H9 (cell line): ENCODE results near the gene NUDT22. TPM values are rescaled to one million over a fixed set of nuclear protein-coding genes. Genes with fewer than 3 reads are reported as not detected.
A peak's percentile ranks its signal among the peaks of the same experiment; 100 is the strongest.

Experiments
- DNase-seq: peaks from one replicate; pipeline ENCODE4 v3.0.0-alpha.2; 2017
- H2AFZ ChIP-seq: one replicate; pipeline ENCODE4 v1.6.1; 2013; ENCODE audit warnings: mild to moderate bottlenecking, low read length, control low read depth, moderate library complexity
- H2AK5ac ChIP-seq: 2 replicates; pipeline ENCODE4 v1.6.1; 2013; ENCODE audit warnings: low read length, control low read depth, mixed read lengths; ENCODE audit not compliant: insufficient read length
- H2BK120ac ChIP-seq: one replicate; pipeline ENCODE4 v1.6.1; 2013; ENCODE audit warnings: low read depth, mild to moderate bottlenecking, low read length, control low read depth, inconsistent platforms; ENCODE audit not compliant: poor library complexity, severe bottlenecking
- H2BK12ac ChIP-seq: 2 replicates; pipeline ENCODE4 v1.6.1; 2013; ENCODE audit warnings: low read length, control low read depth, mixed read lengths, low read depth; ENCODE audit not compliant: insufficient read length
- H2BK15ac ChIP-seq: 2 replicates; pipeline ENCODE4 v1.6.1; 2013; ENCODE audit warnings: low read depth, low read length, control low read depth
- H2BK20ac ChIP-seq: one replicate; pipeline ENCODE4 v1.6.1; 2013; ENCODE audit warnings: low read depth, mild to moderate bottlenecking, low read length, control low read depth, inconsistent platforms; ENCODE audit not compliant: poor library complexity, severe bottlenecking
- H2BK5ac ChIP-seq: 2 replicates; pipeline ENCODE4 v1.6.1; 2013; ENCODE audit warnings: low read length, control low read depth, mixed read lengths; ENCODE audit not compliant: insufficient read length
- H3K14ac ChIP-seq: 2 replicates; pipeline ENCODE4 v1.6.1; 2013; ENCODE audit warnings: low read length, control low read depth; ENCODE audit not compliant: insufficient read depth
- H3K18ac ChIP-seq: 2 replicates; pipeline ENCODE4 v1.6.1; 2013; ENCODE audit warnings: low read depth, mild to moderate bottlenecking, mixed read lengths, low read length, control low read depth; ENCODE audit not compliant: insufficient read length
- H3K23ac ChIP-seq: 2 replicates; pipeline ENCODE4 v1.6.1; 2013; ENCODE audit warnings: low read length, control low read depth, mixed read lengths, low read depth; ENCODE audit not compliant: insufficient read length
- H3K23me2 ChIP-seq: 2 replicates; pipeline ENCODE4 v1.6.1; 2013; ENCODE audit warnings: low read depth, mild to moderate bottlenecking, mixed read lengths, low read length, control low read depth; ENCODE audit not compliant: insufficient read length, poor library complexity, severe bottlenecking
- H3K27ac ChIP-seq: 2 replicates; pipeline ENCODE4 v1.5.1; 2013; ENCODE audit warnings: low read length, control low read depth, mixed read lengths, low read depth; ENCODE audit not compliant: insufficient read length
- H3K27me3 ChIP-seq: 2 replicates; pipeline ENCODE4 v1.6.1; 2013; ENCODE audit warnings: low read length, control low read depth, inconsistent platforms; ENCODE audit not compliant: insufficient read depth
- H3K4ac ChIP-seq: 2 replicates; pipeline ENCODE4 v1.6.1; 2013; ENCODE audit warnings: low read depth, mild to moderate bottlenecking, control low read depth, inconsistent platforms, low read length, moderate library complexity
- H3K4me1 ChIP-seq: 2 replicates; pipeline ENCODE4 v1.6.1; 2013; ENCODE audit warnings: low read length, control low read depth, inconsistent platforms; ENCODE audit not compliant: insufficient read depth
- H3K4me2 ChIP-seq: 2 replicates; pipeline ENCODE4 v1.6.1; 2013; ENCODE audit warnings: low read length, control low read depth, mixed read lengths; ENCODE audit not compliant: insufficient read length, insufficient read depth
- H3K56ac ChIP-seq: 2 replicates; pipeline ENCODE4 v1.6.1; 2013; ENCODE audit warnings: low read depth, mild to moderate bottlenecking, mixed read lengths, low read length, control low read depth; ENCODE audit not compliant: insufficient read length
- H3K79me1 ChIP-seq: 2 replicates; pipeline ENCODE4 v1.6.1; 2013; ENCODE audit warnings: low read depth, mild to moderate bottlenecking, moderate library complexity, low read length, control low read depth, inconsistent platforms; ENCODE audit not compliant: insufficient read depth, poor library complexity, severe bottlenecking
- H3K79me2 ChIP-seq: 2 replicates; pipeline ENCODE4 v1.6.1; 2013; ENCODE audit warnings: low read length, control low read depth, inconsistent platforms; ENCODE audit not compliant: insufficient read depth
- H3K9ac ChIP-seq: 2 replicates; pipeline ENCODE4 v1.6.1; 2013; ENCODE audit warnings: low read length, control low read depth, mixed read lengths; ENCODE audit not compliant: insufficient read length; ENCODE audit errors: extremely low read depth
- H3K9me3 ChIP-seq: one replicate; pipeline ENCODE4 v1.6.1; 2013; ENCODE audit warnings: low read depth, low read length, inconsistent platforms; ENCODE audit not compliant: control insufficient read depth
- H3T11ph ChIP-seq: one replicate; pipeline ENCODE4 v1.6.1; 2013; ENCODE audit warnings: mild to moderate bottlenecking, low read length, control low read depth, inconsistent platforms
- H4K20me1 ChIP-seq: one replicate; pipeline ENCODE4 v1.6.1; 2013; ENCODE audit not compliant: control insufficient read depth, insufficient read length, insufficient read depth
- H4K5ac ChIP-seq: 2 replicates; pipeline ENCODE4 v1.6.1; 2013; ENCODE audit warnings: low read depth, mild to moderate bottlenecking, mixed read lengths, low read length, control low read depth; ENCODE audit not compliant: insufficient read length
- H4K8ac ChIP-seq: replicated peaks from 2 replicates; pipeline ENCODE4 v1.6.1; 2013; ENCODE audit warnings: low read length, control low read depth, mixed read lengths, low read depth; ENCODE audit not compliant: insufficient read length
- H4K91ac ChIP-seq: 2 replicates; pipeline ENCODE4 v1.6.1; 2013; ENCODE audit warnings: low read depth, mild to moderate bottlenecking, moderate library complexity, mixed read lengths, low read length, control low read depth; ENCODE audit not compliant: insufficient read length
- H3K27ac Mint-ChIP-seq, 3 experiments: 2 replicates in 2 of 3; 3 replicates in 1 of 3; pipeline ENCODE4 v1.8.0; 2020 to 2021; ENCODE audit warnings: mixed read lengths in 3 of 3, mild to moderate bottlenecking in 1 of 3, moderate library complexity in 1 of 3
- H3K27me3 Mint-ChIP-seq: 2 replicates; pipeline ENCODE4 v1.8.0; 2021; ENCODE audit warnings: low read depth, mild to moderate bottlenecking, moderate library complexity, mixed read lengths
- H3K36me3 Mint-ChIP-seq, 3 experiments: 2 replicates in 2 of 3; 3 replicates in 1 of 3; pipeline ENCODE4 v1.8.0; 2020 to 2021; ENCODE audit warnings: low read depth in 3 of 3, mixed read lengths in 3 of 3; ENCODE audit not compliant: insufficient read depth in 1 of 3
- H3K4me1 Mint-ChIP-seq, 2 experiments: 2 replicates each; pipeline ENCODE4 v1.8.0; 2020; ENCODE audit warnings: mixed read lengths in 2 of 2
- H3K4me3 Mint-ChIP-seq, 2 experiments: 2 replicates in 1 of 2; 3 replicates in 1 of 2; pipeline ENCODE4 v1.8.0; 2020 to 2021; ENCODE audit warnings: mild to moderate bottlenecking in 2 of 2, mixed read lengths in 2 of 2, moderate library complexity in 1 of 2
- H3K9me3 Mint-ChIP-seq, 2 experiments: 2 replicates in 1 of 2; 3 replicates in 1 of 2; pipeline ENCODE4 v1.8.0; 2020; ENCODE audit warnings: mild to moderate bottlenecking in 2 of 2, mixed read lengths in 2 of 2, moderate library complexity in 1 of 2
- WGBS: extraction: QIAGEN DNeasy Blood & Tissue Kit; methylation state at CpG from one replicate; pipeline ENCODE4 v1.1.7; 2013; ENCODE audit warnings: missing lambda C conversion rate, low lambda C conversion rate, mixed read lengths; ENCODE audit not compliant: insufficient read length; ENCODE audit errors: extremely low coverage; 5-methylcytosine and 5-hydroxymethylcytosine counted together
- total RNA-seq: library from RNA; stranded (reverse); gene quantifications from 2 replicates; pipeline ENCODE4 v1.2.1, GENCODE V29; 2021
- TF ChIP-seq, protein P1 (sequence below): fragments of 200-600 bp; sonication (generic); conservative IDR thresholded peaks from 3 replicates; pipeline ENCODE4 v1.8.0; 2021; ENCODE audit warnings: antibody characterized with exemption, mild to moderate bottlenecking

The NUDT22 gene
- total RNA-seq, 1 experiment from 2014 or later: 39.6 TPM

- Histone ChIP-seq H3K9me3 (no peaks in the 10 kb centered on the region), H2BK120ac (no peak overlapping the region), H2BK5ac (no peak overlapping the region), H3K79me2 (peaks cover 2% of the 10 kb centered on the region; the same call in 1 of the 2 replicates), H2BK12ac (no peak overlapping the region), H4K5ac (no peak overlapping the region), H4K91ac (no peak overlapping the region), H3K27ac (no peak overlapping the region), H2AFZ (no peak overlapping the region), H2BK20ac (no peak overlapping the region), H3K23ac (no peak overlapping the region), H3T11ph (no peak overlapping the region), H3K14ac (no peak overlapping the region), H2BK15ac (no peak overlapping the region), H3K56ac (no peak overlapping the region), H2AK5ac (no peak overlapping the region), H3K27me3 (no peaks in the 10 kb centered on the region), H3K23me2 (peaks cover 12% of the 10 kb centered on the region), H3K4me2 (no peak overlapping the region), H3K9ac (no peak overlapping the region), H3K79me1 (no peaks in the 10 kb centered on the region), H4K20me1 (no peaks in the 10 kb centered on the region), H3K18ac (no peak overlapping the region), H3K4me1 (no peaks in the 10 kb centered on the region), H3K4ac (no peak overlapping the region), H4K8ac (no peak overlapping the region)
- no peak for DNase-seq
- H3K27me3 Mint-ChIP-seq: no peaks in the 10 kb centered on the region
- H3K36me3 Mint-ChIP-seq: peaks cover 10 to 40% (median 23%) of the 10 kb centered on the region in 3 experiments
- peak overlapping the region in 1 of 2 experiments; percentile 26; a peak in 1 of 5 replicates for H3K4me3 Mint-ChIP-seq
- H3K4me1 Mint-ChIP-seq: peaks cover 28 to 30% of the 10 kb centered on the region in 2 experiments
- no peaks in the 10 kb centered on the region for H3K9me3 Mint-ChIP-seq
- no peak overlapping the region for H3K27ac Mint-ChIP-seq
- no CpG with 5 or more reads among the region's 5 CpGs for WGBS
- TF ChIP-seq, protein P1, sequence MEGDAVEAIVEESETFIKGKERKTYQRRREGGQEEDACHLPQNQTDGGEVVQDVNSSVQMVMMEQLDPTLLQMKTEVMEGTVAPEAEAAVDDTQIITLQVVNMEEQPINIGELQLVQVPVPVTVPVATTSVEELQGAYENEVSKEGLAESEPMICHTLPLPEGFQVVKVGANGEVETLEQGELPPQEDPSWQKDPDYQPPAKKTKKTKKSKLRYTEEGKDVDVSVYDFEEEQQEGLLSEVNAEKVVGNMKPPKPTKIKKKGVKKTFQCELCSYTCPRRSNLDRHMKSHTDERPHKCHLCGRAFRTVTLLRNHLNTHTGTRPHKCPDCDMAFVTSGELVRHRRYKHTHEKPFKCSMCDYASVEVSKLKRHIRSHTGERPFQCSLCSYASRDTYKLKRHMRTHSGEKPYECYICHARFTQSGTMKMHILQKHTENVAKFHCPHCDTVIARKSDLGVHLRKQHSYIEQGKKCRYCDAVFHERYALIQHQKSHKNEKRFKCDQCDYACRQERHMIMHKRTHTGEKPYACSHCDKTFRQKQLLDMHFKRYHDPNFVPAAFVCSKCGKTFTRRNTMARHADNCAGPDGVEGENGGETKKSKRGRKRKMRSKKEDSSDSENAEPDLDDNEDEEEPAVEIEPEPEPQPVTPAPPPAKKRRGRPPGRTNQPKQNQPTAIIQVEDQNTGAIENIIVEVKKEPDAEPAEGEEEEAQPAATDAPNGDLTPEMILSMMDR: no peak
Observed at GRCh38 chr11:64238999-64239398, 12.9 kb downstream of the NUDT22 start.
